Measurements from ENCODE around the gene CLEC18A.
"Not testable (repeated sequence)": the region's sequence is repeated elsewhere in the genome, so short reads cannot be mapped to it uniquely, and the experiment has no call there.

The CLEC18A gene

GRCh38 chr16:69951017-69951671 lies at the start of gene CLEC18A:
Gene CLEC18A (plus strand): TSS chr16:69951334. CDS start chr16:69951367, 33 bp downstream.
- not testable (repeated sequence) for DNase-seq

GRCh38 chr16:69903865-69904415 lies 47.2 kb upstream of the CLEC18A start:
- no peak for DNase-seq

DNA sequence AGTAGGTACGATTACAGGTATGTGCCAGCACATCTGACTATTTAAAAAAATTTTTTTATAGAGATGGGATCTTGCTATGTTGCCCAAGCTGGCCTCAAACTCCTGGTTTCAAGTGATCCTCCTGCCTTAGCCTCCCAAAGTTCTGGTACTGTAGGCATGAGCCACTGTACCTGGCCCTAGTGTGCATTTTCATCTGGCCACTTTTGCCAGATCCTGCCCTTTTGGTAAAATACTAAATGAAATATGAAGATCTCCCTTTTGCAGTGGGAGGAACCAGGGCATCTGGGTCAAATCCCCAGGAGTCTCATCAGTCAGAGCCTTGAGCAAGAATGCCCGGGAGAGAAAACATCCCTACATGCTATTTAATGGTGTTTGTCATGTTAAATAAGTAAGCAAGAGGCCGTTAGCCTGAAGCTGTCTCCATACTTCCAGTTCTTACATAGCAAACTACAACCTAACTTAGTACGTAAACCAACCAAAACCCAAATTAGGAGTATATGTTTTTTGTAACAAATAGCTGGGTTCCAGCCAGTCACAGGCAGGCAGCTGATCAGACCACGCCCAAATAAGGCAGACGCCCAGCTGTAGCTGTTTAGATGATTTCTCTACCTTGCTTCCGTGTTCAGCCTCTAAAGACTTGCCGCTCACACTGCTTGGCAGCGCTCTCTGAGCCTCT lies 46.5 kb upstream of the CLEC18A start:
- no peak for DNase-seq

- DNase-seq = no peak
Measured at GRCh38 chr16:69905171-69905555, 46.0 kb upstream of the CLEC18A start.

DNA sequence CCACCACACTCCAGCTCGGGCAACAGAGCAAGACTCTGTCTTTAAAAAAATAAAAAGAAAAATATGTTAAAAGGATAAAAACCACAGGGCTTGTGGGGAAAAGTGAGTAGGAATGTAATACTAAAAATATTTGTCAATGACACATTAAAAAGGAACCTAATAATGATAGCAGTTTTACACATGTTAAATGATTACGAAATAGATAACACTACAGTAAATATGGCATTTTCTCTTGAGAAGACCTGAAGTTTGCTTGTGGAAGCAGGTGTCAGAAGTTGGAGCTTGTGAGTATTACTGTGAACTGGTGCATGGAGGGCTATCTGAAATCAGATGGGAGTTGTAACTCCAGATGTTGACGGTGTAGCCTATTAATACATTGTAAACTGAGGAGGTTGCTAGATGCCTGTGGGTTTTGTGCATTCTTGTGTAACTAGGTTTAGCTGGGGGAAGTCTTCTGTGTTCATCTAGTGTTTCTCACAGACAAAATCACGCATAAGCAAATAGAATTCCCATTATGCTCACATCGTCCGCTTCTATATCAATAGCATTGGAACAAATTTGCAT lies 44.2 kb upstream of the CLEC18A start:
- no peak for DNase-seq

DNA sequence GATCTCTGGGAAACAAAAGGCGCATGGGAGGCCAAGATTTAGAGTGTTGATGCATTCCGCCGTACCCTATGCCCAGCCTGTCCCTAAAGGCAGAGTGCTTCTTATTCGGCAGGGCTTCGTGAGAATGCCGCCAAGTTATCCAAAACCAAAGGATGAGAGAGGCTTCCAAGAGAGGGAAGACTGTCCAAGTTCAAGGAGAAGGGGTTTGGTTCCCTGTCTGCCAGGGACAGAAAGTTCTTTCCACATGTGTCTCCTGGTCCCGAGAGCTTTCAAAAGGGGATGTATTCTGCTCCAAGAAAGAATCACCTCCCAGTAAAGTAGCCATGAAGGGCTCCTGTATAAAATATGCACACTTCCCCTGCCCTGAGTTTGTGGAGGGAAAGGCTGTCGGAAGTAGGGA lies 42.1 kb upstream of the CLEC18A start:
- DNase-seq = no peak

- no peak for DNase-seq
Measured at GRCh38 chr16:69909760-69910159, 41.4 kb upstream of the CLEC18A start.

DNA sequence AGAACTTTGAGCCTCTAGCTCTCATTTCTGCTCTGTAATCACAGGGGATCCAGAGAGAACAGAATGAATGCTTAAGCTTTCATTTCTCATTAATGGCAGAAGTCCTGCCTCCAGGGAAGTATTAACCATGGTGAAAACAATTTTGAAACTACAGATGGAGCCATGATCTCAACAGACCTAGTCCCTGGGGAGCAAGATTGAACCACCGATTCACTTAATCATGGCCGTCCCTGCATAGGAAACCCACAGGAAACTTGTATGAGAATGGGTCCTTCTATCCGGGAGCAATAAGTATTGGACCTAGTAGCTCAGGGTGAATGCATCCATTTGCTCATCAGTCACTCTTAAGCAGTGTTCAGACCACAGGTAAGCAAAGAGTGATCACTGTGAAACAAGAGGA lies 40.2 kb upstream of the CLEC18A start:
- DNase-seq = no peak

DNA sequence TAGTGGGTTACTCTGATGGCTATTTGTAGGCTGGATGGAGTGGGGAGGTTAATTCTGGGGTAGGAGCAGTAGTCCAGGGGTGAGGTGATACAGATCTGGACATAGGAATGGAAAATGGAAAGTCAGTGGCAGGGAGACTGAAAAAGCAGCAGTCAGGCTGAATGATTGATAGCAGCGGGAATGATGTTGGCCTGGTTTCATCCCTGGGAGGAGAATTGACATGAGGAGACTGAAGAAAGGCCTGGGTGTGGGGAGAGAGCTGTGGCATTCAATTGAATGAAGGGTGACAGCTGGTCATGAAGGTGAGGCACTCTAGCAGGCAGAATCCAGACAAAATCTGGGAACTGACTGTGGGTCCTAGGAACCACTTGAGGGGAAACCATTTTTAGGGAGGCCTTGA lies 34.7 kb upstream of the CLEC18A start:
- DNase-seq = no peak

DNA sequence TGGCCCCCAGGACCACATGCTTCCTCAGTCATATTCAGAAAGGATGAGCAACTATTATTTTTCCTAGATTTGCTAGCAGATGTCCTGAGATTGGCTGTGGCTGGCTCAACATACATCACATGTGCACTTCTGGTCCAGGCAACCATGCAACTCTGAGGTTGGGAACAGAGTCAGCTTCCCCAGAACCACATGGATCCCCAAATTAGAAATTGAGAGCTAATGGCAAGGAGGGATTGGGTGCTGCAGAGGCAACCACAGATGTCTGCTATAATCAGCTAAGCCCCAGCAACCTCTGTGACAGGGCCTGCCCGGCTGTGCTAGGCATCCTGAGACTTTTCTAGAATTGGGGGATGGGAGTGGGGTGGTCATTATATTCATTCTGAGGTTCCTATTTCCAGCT lies 33.8 kb upstream of the CLEC18A start:
- DNase-seq = no peak

- no peak for DNase-seq
Measured at GRCh38 chr16:69917739-69918138, 33.4 kb upstream of the CLEC18A start.

GRCh38 chr16:69918241-69918640 lies 32.9 kb upstream of the CLEC18A start:
- DNase-seq = no peak

DNA sequence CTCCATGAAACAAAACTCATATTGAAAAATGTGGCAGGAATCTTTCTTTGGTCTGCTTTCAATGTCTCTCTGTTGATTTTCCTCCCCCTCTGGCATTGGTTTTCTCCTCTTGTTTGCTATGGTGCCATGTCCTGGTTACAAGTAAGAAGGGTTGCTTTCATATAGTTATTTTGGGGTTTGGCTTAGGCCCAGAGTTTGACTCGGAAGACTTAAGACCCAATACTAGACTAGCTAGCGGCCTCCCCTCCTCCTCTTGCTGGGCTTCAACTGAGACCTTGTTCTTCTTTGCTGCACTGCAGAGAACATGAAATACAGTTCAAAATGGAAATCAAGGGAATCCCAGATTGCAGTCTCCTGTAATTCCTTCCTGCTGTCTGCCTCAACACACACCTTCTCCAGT lies 30.0 kb upstream of the CLEC18A start:
- DNase-seq = no peak

- DNase-seq = no peak
Measured at GRCh38 chr16:69922200-69922599, 28.9 kb upstream of the CLEC18A start.

- DNase-seq = no peak
Measured at GRCh38 chr16:69924041-69924775, 26.9 kb upstream of the CLEC18A start.

- DNase-seq = no peak
Measured at GRCh38 chr16:69924777-69925191, 26.4 kb upstream of the CLEC18A start.

DNA sequence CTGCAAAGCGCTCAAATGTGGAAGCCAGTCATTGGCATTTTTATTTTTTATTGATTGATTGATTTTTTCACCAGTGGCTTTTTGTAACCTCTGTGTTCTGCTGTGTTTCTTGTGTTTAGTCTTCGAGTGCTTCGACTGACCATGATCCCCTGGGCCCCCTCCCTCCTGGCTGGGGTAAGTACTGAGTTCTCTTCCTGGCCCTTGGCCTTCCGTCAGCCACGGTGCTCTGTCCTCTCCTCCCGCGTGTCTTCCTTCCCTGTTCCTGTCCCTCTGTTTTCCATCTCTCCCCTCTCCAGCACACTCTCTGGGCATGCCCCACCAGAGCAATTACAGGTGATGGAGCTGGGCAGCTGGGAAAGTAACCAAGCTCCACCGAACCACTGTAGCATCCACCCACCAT lies 25.8 kb upstream of the CLEC18A start:
- no peak for DNase-seq

GRCh38 chr16:69926241-69926640 lies 24.9 kb upstream of the CLEC18A start:
- DNase-seq = no peak

- no peak for DNase-seq
Measured at GRCh38 chr16:69927056-69927757, 23.9 kb upstream of the CLEC18A start.

DNA sequence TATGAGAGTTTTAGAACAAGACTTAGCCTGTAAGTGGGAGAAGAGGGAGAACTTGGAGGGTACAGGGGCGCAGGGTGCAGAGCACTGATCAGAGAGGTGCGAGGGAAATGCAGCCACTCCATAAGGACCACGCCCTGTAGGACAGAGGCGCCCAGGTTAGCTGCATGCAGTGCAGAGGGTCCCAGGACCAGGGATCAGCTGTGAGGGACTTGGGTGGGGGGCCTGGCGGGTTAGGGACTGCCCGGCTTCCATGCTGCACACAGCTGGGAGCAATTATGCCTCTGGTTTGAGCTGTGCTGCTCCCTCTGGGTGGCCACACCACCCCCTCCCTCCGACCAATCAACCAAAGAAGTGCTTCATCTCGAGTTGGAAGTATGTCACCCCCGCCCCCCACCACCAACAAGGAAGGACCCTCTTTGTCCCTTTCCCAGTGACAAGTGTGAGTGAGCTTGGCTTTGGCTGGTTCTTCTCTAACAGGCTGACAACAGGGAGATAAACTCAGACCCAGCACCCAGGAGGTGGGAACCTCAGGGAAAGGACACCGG lies 22.2 kb upstream of the CLEC18A start:
- DNase-seq = no peak

DNA sequence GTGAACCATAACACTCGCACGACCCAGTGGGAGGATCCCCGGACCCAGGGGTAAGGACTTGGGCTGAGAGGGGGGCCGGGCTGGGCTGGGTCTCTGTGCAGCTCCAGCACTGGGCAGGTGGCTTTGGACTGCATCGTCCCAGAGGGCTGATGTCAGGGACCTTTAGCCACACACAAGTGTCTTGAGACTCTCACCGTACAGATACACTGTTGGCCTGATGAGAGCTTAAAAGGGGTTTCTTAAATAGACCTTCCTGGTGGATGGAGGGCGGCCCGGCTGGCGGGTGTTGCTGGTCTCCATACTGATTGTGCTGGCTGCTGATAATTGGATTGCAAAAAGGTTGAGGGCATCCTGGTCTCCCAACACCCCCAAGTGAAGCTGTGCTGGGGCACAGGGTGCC lies 21.7 kb upstream of the CLEC18A start:
- no peak for DNase-seq

GRCh38 chr16:69930117-69930776 lies 20.9 kb upstream of the CLEC18A start:
- peak; percentile 41 to 59 for DNase-seq
